Measurements from ENCODE around the gene PIP5K1C. TPM values are rescaled to one million over a fixed set of nuclear protein-coding genes. Genes with fewer than 3 reads are reported as not detected.
A peak's percentile ranks its signal among the peaks of the same experiment; 100 is the strongest.

Gene PIP5K1C
- total and polyA plus RNA-seq, 10 of the 15 experiments (the other 5 are each of a cell fraction or from before 2014, with no cell fraction given), result 0.39 to 19.6 (median 5.3) TPM

DNA sequence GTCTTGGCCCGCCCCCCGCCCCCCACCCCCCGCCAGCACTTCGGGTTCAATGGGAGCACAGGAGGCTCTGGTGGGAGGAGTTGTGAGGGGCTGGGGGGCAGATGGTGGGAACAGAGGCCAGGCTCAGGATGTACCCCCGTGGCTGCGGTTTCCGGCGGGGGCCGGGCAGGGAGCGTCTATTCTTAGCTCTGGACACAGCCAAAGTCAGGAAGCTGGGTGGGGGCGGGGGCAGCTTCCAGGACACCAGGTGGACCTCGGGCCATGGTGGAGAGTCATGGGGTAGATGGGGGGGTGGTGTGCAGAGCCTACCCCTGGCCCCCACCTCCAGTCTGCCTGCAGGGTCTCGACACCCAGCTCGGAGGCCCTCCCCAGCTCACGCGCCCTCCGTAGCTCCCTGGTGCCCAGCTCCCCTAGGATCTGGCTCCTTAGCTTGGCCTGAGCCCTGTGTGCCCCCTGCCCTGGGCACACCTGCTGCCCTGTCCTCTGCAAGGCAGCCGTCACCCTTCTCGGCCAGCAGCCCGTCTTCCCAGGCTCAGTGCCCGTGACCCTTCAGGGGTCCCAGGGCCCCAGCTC is 91.4 kb downstream of the PIP5K1C start (continued):
- no peak for TF ChIP-seq CEBPB (IDR thresholded peaks at IDR 0.05; ENCODE audit: borderline replicate concordance in 1 of 2, low read depth in 2 of 2, low read length in 2 of 2)
- no peak for TF ChIP-seq PML (IDR thresholded peaks at IDR 0.05; ENCODE audit: low read length)

DNA sequence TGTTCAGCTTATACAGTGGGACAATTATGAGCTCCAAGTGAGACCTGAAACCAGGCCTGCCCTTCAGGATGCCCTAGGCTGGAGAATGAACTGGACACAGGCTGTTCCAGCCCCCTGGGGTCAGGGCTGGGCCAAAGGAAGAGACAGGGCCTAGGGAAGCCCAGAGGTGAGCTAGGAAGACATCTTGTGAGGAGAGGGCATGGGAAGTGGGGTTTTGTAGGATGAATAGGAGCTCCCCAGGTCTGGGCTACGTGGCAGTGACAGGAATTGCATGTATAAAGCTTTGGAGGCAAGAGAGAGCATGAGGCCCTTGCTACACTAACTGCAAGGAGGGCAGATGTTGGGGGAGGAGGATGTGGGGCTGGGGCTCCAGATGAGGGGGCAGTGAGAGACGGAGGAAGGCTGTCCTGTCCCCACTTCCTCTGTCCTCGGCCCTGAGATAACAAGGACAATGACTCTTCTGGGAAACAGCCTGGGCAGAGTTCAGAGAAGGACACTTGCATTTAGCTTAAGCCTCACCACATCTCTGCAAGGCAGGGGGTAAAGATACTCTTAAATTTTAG is 92.1 kb downstream of the PIP5K1C start:
- no peak overlapping the region for H3K9ac ChIP-seq (ENCODE audit: control insufficient read depth, insufficient read depth, low read length)
- peak; percentile 66; the same call in 1 of the 2 replicates for TF ChIP-seq SMARCA5 (IDR thresholded peaks at IDR 0.05)
- TF ChIP-seq SMC3 (IDR thresholded peaks at IDR 0.05; ENCODE audit: borderline replicate concordance, low read length), result no peak
- ChIA-PET RAD21 (ENCODE audit: unreplicated experiment) (interaction anchor here (0.5 to 0.6 kb wide), 2 partner anchors 52 to 143 kb away, joined by 3 read pairs; no protein-coding TSS in a partner anchor), CTCF (interaction anchor here (0.8 to 2.4 kb wide), 3 partner anchors 23 to 304 kb away, joined by 3 to 8 read pairs (median 3); partner anchors contain the start of gene GIPC3), SMC1A (ENCODE audit: uncharacterized antibody, unreplicated experiment) (interaction anchor here (1.2 kb wide), 1 partner anchor 16 kb away, joined by 3 read pairs; no protein-coding TSS in a partner anchor), POLR2A (interaction anchor here (1.1 kb wide), 1 partner anchor 19 kb away, joined by 3 read pairs; no protein-coding TSS in a partner anchor)
- no peak overlapping the region for H3K4me3 ChIP-seq
- DNase-seq (ENCODE audit: low read depth, low spot score) (no peak), FAIRE-seq (no peak), ATAC-seq (no peak)
- no peak overlapping the region for H2AFZ ChIP-seq (ENCODE audit: control insufficient read depth, low read depth, low read length)
- in situ Hi-C loops (cut with MboI) (no loop called here), intact Hi-C loops (cut with micrococcal nuclease; ENCODE audit: unreplicated experiment) (loop anchor here (5.0 kb wide), 1 partner anchor 36 kb away; the partner anchor contains the start of gene HMG20B)
- BruUV-seq (replicated peaks), result no TSS peak
- peaks cover 0 to 8% of the 10 kb centered on the region in 2 experiments; a peak in 3 of 4 replicates for H3K36me3 ChIP-seq (ENCODE audit: control insufficient read depth in 2 of 2, insufficient read depth in 2 of 2, low read length in 1 of 2)
- H3K9me3 ChIP-seq (replicated peaks; ENCODE audit: control insufficient read depth, insufficient read depth, low read length), result no peaks in the 10 kb centered on the region
- no peak overlapping the region for H3K4me2 ChIP-seq (ENCODE audit: control insufficient read depth, insufficient read depth)
- no peak overlapping the region for H3K27ac ChIP-seq (ENCODE audit: control insufficient read depth, insufficient read depth)
- 26% methylated on average over 2 of the region's 3 CpGs for WGBS (ENCODE audit: insufficient coverage, insufficient replicate concordance, low lambda C conversion rate, missing lambda C conversion rate)
- H3K27me3 ChIP-seq (replicated peaks in 1 of 2; ENCODE audit: control insufficient read depth in 2 of 2, insufficient read depth in 2 of 2, low read length in 1 of 2), result no peaks in the 10 kb centered on the region
- H4K20me1 ChIP-seq (ENCODE audit: control insufficient read depth, insufficient read depth), result no peaks in the 10 kb centered on the region
- H3K79me2 ChIP-seq (ENCODE audit: control insufficient read depth, insufficient read depth, low read length), result no peaks in the 10 kb centered on the region
- H3K4me1 ChIP-seq (ENCODE audit: control insufficient read depth, insufficient read depth, low read length), result peaks cover 12% of the 10 kb centered on the region
